ENCODE results near the gene TMEM238L. TPM values are rescaled to one million over a fixed set of nuclear protein-coding genes. Genes with fewer than 3 reads are reported as not detected.

Gene TMEM238L
- total RNA-seq, 1 donor from 2014 or later, result 1.2 TPM

- Histone ChIP-seq H3K4me3 (no peak overlapping the region), H3K9me3 (no peaks in the 10 kb centered on the region), H3K27me3 (no peaks in the 10 kb centered on the region), H3K27ac (no peak overlapping the region), H3K4me1 (no peaks in the 10 kb centered on the region), H3K36me3 (no peaks in the 10 kb centered on the region)
- DNase-seq (ENCODE audit: extremely low spot score in 2 of 2), result no peak
- intact Hi-C loops (cut with DNase I), result no loop called here
- TF ChIP-seq CTCF (IDR thresholded peaks at IDR 0.05), result no peak
- no peak for TF ChIP-seq POLR2AphosphoS5 (IDR thresholded peaks at IDR 0.05; ENCODE audit: insufficient read depth in 1 of 2, low read depth in 1 of 2)
- TF ChIP-seq POLR2A (IDR thresholded peaks at IDR 0.05), result no peak
Measured at GRCh38 chr17:10762037-10762436, 41.9 kb downstream of the TMEM238L start.

GRCh38 chr17:10761281-10761680, 42.6 kb downstream of the TMEM238L start:
- intact Hi-C loops (cut with DNase I), result no loop called here
- TF ChIP-seq POLR2A (IDR thresholded peaks at IDR 0.05), result no peak
- TF ChIP-seq POLR2AphosphoS5 (IDR thresholded peaks at IDR 0.05; ENCODE audit: insufficient read depth in 1 of 2, low read depth in 1 of 2), result no peak
- TF ChIP-seq CTCF (IDR thresholded peaks at IDR 0.05), result no peak

GRCh38 chr17:10758062-10758461, 45.8 kb downstream of the TMEM238L start:
- Histone ChIP-seq H3K4me3 (no peak overlapping the region), H3K4me1 (peaks cover 4% of the 10 kb centered on the region), H3K36me3 (no peaks in the 10 kb centered on the region), H3K27ac (no peak overlapping the region), H3K9me3 (no peaks in the 10 kb centered on the region), H3K27me3 (no peaks in the 10 kb centered on the region)
- peak in 1 of 2 donors; percentile 72 for DNase-seq (ENCODE audit: extremely low spot score in 2 of 2)
- intact Hi-C loops (cut with DNase I), result no loop called here
- TF ChIP-seq POLR2A (IDR thresholded peaks at IDR 0.05), result no peak
- TF ChIP-seq CTCF (IDR thresholded peaks at IDR 0.05), result no peak
- TF ChIP-seq POLR2AphosphoS5 (IDR thresholded peaks at IDR 0.05; ENCODE audit: insufficient read depth in 1 of 2, low read depth in 1 of 2), result no peak

More at GRCh38 chr17:10761281-10761680, 42.6 kb downstream of the TMEM238L start:
- Histone ChIP-seq H3K4me1 (no peaks in the 10 kb centered on the region), H3K27me3 (no peaks in the 10 kb centered on the region), H3K27ac (no peak overlapping the region), H3K4me3 (no peak overlapping the region), H3K9me3 (no peaks in the 10 kb centered on the region), H3K36me3 (no peaks in the 10 kb centered on the region)
- DNase-seq (ENCODE audit: extremely low spot score in 2 of 2), result no peak

GRCh38 chr17:10757647-10758046, 46.3 kb downstream of the TMEM238L start:
- Histone ChIP-seq H3K27ac (no peak overlapping the region), H3K36me3 (no peaks in the 10 kb centered on the region), H3K4me3 (no peak overlapping the region), H3K9me3 (no peaks in the 10 kb centered on the region), H3K27me3 (no peaks in the 10 kb centered on the region), H3K4me1 (peaks cover 4% of the 10 kb centered on the region)
- TF ChIP-seq POLR2AphosphoS5 (IDR thresholded peaks at IDR 0.05; ENCODE audit: insufficient read depth in 1 of 2, low read depth in 1 of 2), result no peak
- TF ChIP-seq CTCF (IDR thresholded peaks at IDR 0.05), result no peak
- TF ChIP-seq POLR2A (IDR thresholded peaks at IDR 0.05), result no peak
- intact Hi-C loops (cut with DNase I), result no loop called here
- peak in 1 of 2 donors; percentile 82 for DNase-seq (ENCODE audit: extremely low spot score in 2 of 2)

- Histone ChIP-seq H3K27ac (no peak overlapping the region), H3K27me3 (no peaks in the 10 kb centered on the region), H3K9me3 (no peaks in the 10 kb centered on the region), H3K4me1 (peaks cover 4% of the 10 kb centered on the region), H3K36me3 (no peaks in the 10 kb centered on the region), H3K4me3 (no peak overlapping the region)
- DNase-seq (ENCODE audit: extremely low spot score in 2 of 2), result peak in 1 of 2 donors; percentile 87
- no peak for TF ChIP-seq POLR2A (IDR thresholded peaks at IDR 0.05)
- no peak for TF ChIP-seq POLR2AphosphoS5 (IDR thresholded peaks at IDR 0.05; ENCODE audit: insufficient read depth in 1 of 2, low read depth in 1 of 2)
- no peak for TF ChIP-seq CTCF (IDR thresholded peaks at IDR 0.05)
- intact Hi-C loops (cut with DNase I), result no loop called here
Measured at GRCh38 chr17:10757067-10757466, 46.8 kb downstream of the TMEM238L start.

All from vagina (tissue), 2 donors.